ENCODE results near the gene MTHFD2L.
A peak's percentile ranks its signal among the peaks of the same experiment; 100 is the strongest.

The MTHFD2L gene

GRCh38 chr4:74228691-74229640, 71.0 kb downstream of the MTHFD2L start:
- Histone ChIP-seq H3K9me3 (ENCODE audit: low read depth, low read length) (no peaks in the 10 kb centered on the region), H3K27ac (no peak overlapping the region), H3K4me3 (no peak overlapping the region), H3K36me3 (ENCODE audit: insufficient read depth, low read length) (no peaks in the 10 kb centered on the region), H3K9ac (ENCODE audit: insufficient read length) (no peak overlapping the region)
- no peak for TF ChIP-seq FOXP2 (optimal IDR thresholded peaks at IDR 0.05; ENCODE audit: control extremely low read depth, extremely low read length, insufficient read depth)
- TF ChIP-seq EZH2 (IDR thresholded peaks at IDR 0.05), result no peak
- no peak for TF ChIP-seq POLR2AphosphoS5 (IDR thresholded peaks at IDR 0.05; ENCODE audit: borderline replicate concordance, low read depth, low read length)
- peak; percentile 50 for DNase-seq (ENCODE audit: low read depth, low spot score)

- TF ChIP-seq EZH2 (IDR thresholded peaks at IDR 0.05), result no peak
- no peak for TF ChIP-seq FOXP2 (optimal IDR thresholded peaks at IDR 0.05; ENCODE audit: control extremely low read depth, extremely low read length, insufficient read depth)
- TF ChIP-seq POLR2AphosphoS5 (IDR thresholded peaks at IDR 0.05; ENCODE audit: borderline replicate concordance, low read depth, low read length), result no peak
- Histone ChIP-seq H3K36me3 (ENCODE audit: insufficient read depth, low read length) (no peaks in the 10 kb centered on the region), H3K9me3 (ENCODE audit: low read depth, low read length) (no peaks in the 10 kb centered on the region), H3K4me3 (peak overlapping the region; percentile 37), H3K27ac (peak overlapping the region; percentile 52), H3K9ac (ENCODE audit: insufficient read length) (no peak overlapping the region)
- DNase-seq (ENCODE audit: low read depth, low spot score), result peak; percentile 42
These were observed 73.1 kb downstream of the MTHFD2L start for GRCh38 chr4:74230902-74231499.

- TF ChIP-seq EZH2 (IDR thresholded peaks at IDR 0.05) (no peak), FOXP2 (optimal IDR thresholded peaks at IDR 0.05; ENCODE audit: control extremely low read depth, extremely low read length, insufficient read depth) (no peak), POLR2AphosphoS5 (IDR thresholded peaks at IDR 0.05; ENCODE audit: borderline replicate concordance, low read depth, low read length) (no peak)
- Histone ChIP-seq H3K27ac (no peak overlapping the region), H3K9me3 (ENCODE audit: low read depth, low read length) (no peaks in the 10 kb centered on the region), H3K4me3 (no peak overlapping the region), H3K36me3 (ENCODE audit: insufficient read depth, low read length) (no peaks in the 10 kb centered on the region), H3K9ac (ENCODE audit: insufficient read length) (no peak overlapping the region)
- DNase-seq (ENCODE audit: low read depth, low spot score), result no peak
These were observed 77.2 kb downstream of the MTHFD2L start for GRCh38 chr4:74235135-74235534.

GRCh38 chr4:74237425-74237966, 79.6 kb downstream of the MTHFD2L start:
- Histone ChIP-seq H3K4me3 (no peak overlapping the region), H3K9me3 (ENCODE audit: low read depth, low read length) (no peaks in the 10 kb centered on the region), H3K27ac (no peak overlapping the region), H3K36me3 (ENCODE audit: insufficient read depth, low read length) (no peaks in the 10 kb centered on the region), H3K9ac (ENCODE audit: insufficient read length) (no peak overlapping the region)
- no peak for DNase-seq (ENCODE audit: low read depth, low spot score)
- TF ChIP-seq POLR2AphosphoS5 (IDR thresholded peaks at IDR 0.05; ENCODE audit: borderline replicate concordance, low read depth, low read length), result no peak
- TF ChIP-seq EZH2 (IDR thresholded peaks at IDR 0.05), result no peak
- no peak for TF ChIP-seq FOXP2 (optimal IDR thresholded peaks at IDR 0.05; ENCODE audit: control extremely low read depth, extremely low read length, insufficient read depth)

GRCh38 chr4:74244049-74244448, 86.1 kb downstream of the MTHFD2L start:
- H3K9ac ChIP-seq (ENCODE audit: insufficient read length), result no peak overlapping the region
- no peak overlapping the region for H3K4me3 ChIP-seq
- DNase-seq (ENCODE audit: low read depth, low spot score), result no peak
- TF ChIP-seq EZH2 (IDR thresholded peaks at IDR 0.05) (no peak), POLR2AphosphoS5 (IDR thresholded peaks at IDR 0.05; ENCODE audit: borderline replicate concordance, low read depth, low read length) (no peak), FOXP2 (optimal IDR thresholded peaks at IDR 0.05; ENCODE audit: control extremely low read depth, extremely low read length, insufficient read depth) (no peak)
- no peaks in the 10 kb centered on the region for H3K36me3 ChIP-seq (ENCODE audit: insufficient read depth, low read length)
- H3K9me3 ChIP-seq (ENCODE audit: low read depth, low read length), result no peaks in the 10 kb centered on the region
- no peak overlapping the region for H3K27ac ChIP-seq

GRCh38 chr4:74252933-74253332, 95.0 kb downstream of the MTHFD2L start:
- H3K27ac ChIP-seq, result no peak overlapping the region
- H3K4me3 ChIP-seq, result no peak overlapping the region
- H3K36me3 ChIP-seq (ENCODE audit: insufficient read depth, low read length), result no peaks in the 10 kb centered on the region; the same call in 1 of the 2 replicates
- H3K9ac ChIP-seq (ENCODE audit: insufficient read length), result no peak overlapping the region
- H3K9me3 ChIP-seq (ENCODE audit: low read depth, low read length), result no peaks in the 10 kb centered on the region
- TF ChIP-seq EZH2 (IDR thresholded peaks at IDR 0.05), result no peak
- TF ChIP-seq FOXP2 (optimal IDR thresholded peaks at IDR 0.05; ENCODE audit: control extremely low read depth, extremely low read length, insufficient read depth), result no peak
- TF ChIP-seq POLR2AphosphoS5 (IDR thresholded peaks at IDR 0.05; ENCODE audit: borderline replicate concordance, low read depth, low read length), result no peak
- no peak for DNase-seq (ENCODE audit: low read depth, low spot score)

GRCh38 chr4:74254386-74254785, 96.5 kb downstream of the MTHFD2L start:
- no peaks in the 10 kb centered on the region for H3K9me3 ChIP-seq (ENCODE audit: low read depth, low read length)
- no peaks in the 10 kb centered on the region; the same call in 1 of the 2 replicates for H3K36me3 ChIP-seq (ENCODE audit: insufficient read depth, low read length)
- no peak overlapping the region for H3K4me3 ChIP-seq
- DNase-seq (ENCODE audit: low read depth, low spot score), result no peak
- TF ChIP-seq POLR2AphosphoS5 (IDR thresholded peaks at IDR 0.05; ENCODE audit: borderline replicate concordance, low read depth, low read length) (no peak), FOXP2 (optimal IDR thresholded peaks at IDR 0.05; ENCODE audit: control extremely low read depth, extremely low read length, insufficient read depth) (no peak), EZH2 (IDR thresholded peaks at IDR 0.05) (no peak)
- H3K27ac ChIP-seq, result no peak overlapping the region
- H3K9ac ChIP-seq (ENCODE audit: insufficient read length), result no peak overlapping the region

GRCh38 chr4:74255096-74255495, 97.2 kb downstream of the MTHFD2L start:
- H3K9me3 ChIP-seq (ENCODE audit: low read depth, low read length), result no peaks in the 10 kb centered on the region
- H3K4me3 ChIP-seq, result no peak overlapping the region
- no peak overlapping the region for H3K9ac ChIP-seq (ENCODE audit: insufficient read length)
- no peak overlapping the region for H3K27ac ChIP-seq
- no peak for DNase-seq (ENCODE audit: low read depth, low spot score)
- TF ChIP-seq FOXP2 (optimal IDR thresholded peaks at IDR 0.05; ENCODE audit: control extremely low read depth, extremely low read length, insufficient read depth) (no peak), POLR2AphosphoS5 (IDR thresholded peaks at IDR 0.05; ENCODE audit: borderline replicate concordance, low read depth, low read length) (no peak), EZH2 (IDR thresholded peaks at IDR 0.05) (no peak)
- H3K36me3 ChIP-seq (ENCODE audit: insufficient read depth, low read length), result no peaks in the 10 kb centered on the region; the same call in 1 of the 2 replicates
